Stimulated activated CD4-positive, alpha-beta T cell treated with anti-CD3 and anti-CD28 coated beads, Interleukin-12 subunit alpha, Interleukin-12 subunit beta, amount 100 ng/mL, for 4 hours (primary cell): ENCODE measurements around the gene CCDC81.

ENCODE experiments used
- DNase-seq: peaks from one replicate; pipeline ENCODE4 v3.0.0-alpha.2; 2020

CCDC81 gene

GRCh38 chr11:86469491-86470388 is 95.1 kb downstream of the CCDC81 start:
- no peak for DNase-seq
